ENCODE data around the gene NOP16. TPM values are rescaled to one million over a fixed set of nuclear protein-coding genes. Genes with fewer than 3 reads are reported as not detected.

The NOP16 gene
- total and polyA plus RNA-seq, 2 donors: 19.5 to 30.6 TPM

GRCh38 chr5:176371621-176372539 lies 16.5 kb downstream of the NOP16 start:
- Histone ChIP-seq H3K4me1 (ENCODE audit: control insufficient read depth in 2 of 2, insufficient read depth in 2 of 2, low read length in 2 of 2) (no peaks in the 10 kb centered on the region), H3K9me3 (ENCODE audit: control insufficient read depth in 2 of 2, insufficient read depth in 1 of 2, low read length in 1 of 2) (no peaks in the 10 kb centered on the region), H3K27me3 (ENCODE audit: control insufficient read depth in 2 of 2, insufficient read depth in 1 of 2, low read length in 1 of 2) (peaks cover 0 to 6% of the 10 kb centered on the region in 2 donors), H3K4me3 (ENCODE audit: low read length in 2 of 2) (no peak overlapping the region), H3K36me3 (ENCODE audit: control insufficient read depth in 2 of 2, insufficient read depth in 2 of 2, low read length in 1 of 2) (peaks cover 3 to 8% of the 10 kb centered on the region in 2 donors), H3K27ac (ENCODE audit: low read depth in 1 of 2, low read length in 1 of 2) (no peak overlapping the region)
- no peak for DNase-seq (ENCODE audit: low read depth in 6 of 9, low spot score in 9 of 9)
- 98% methylated on average over 13 of the region's 13 CpGs for WGBS

GRCh38 chr5:176369934-176370711 lies 18.3 kb downstream of the NOP16 start:
- Histone ChIP-seq H3K27ac (ENCODE audit: low read depth in 1 of 2, low read length in 1 of 2) (no peak overlapping the region), H3K27me3 (ENCODE audit: control insufficient read depth in 2 of 2, insufficient read depth in 1 of 2, low read length in 1 of 2) (peaks cover 0 to 19% of the 10 kb centered on the region in 2 donors), H3K4me1 (ENCODE audit: control insufficient read depth in 2 of 2, insufficient read depth in 2 of 2, low read length in 2 of 2) (peaks cover 2 to 3% of the 10 kb centered on the region in 2 donors), H3K36me3 (ENCODE audit: control insufficient read depth in 2 of 2, insufficient read depth in 2 of 2, low read length in 1 of 2) (peaks cover 3 to 8% of the 10 kb centered on the region in 2 donors), H3K9me3 (ENCODE audit: control insufficient read depth in 2 of 2, insufficient read depth in 1 of 2, low read length in 1 of 2) (no peaks in the 10 kb centered on the region), H3K4me3 (ENCODE audit: low read length in 2 of 2) (no peak overlapping the region)
- DNase-seq (ENCODE audit: low read depth in 6 of 9, low spot score in 9 of 9): no peak
- 96% methylated on average over 8 of the region's 8 CpGs for WGBS

- no peak overlapping the region for H3K4me3 ChIP-seq (ENCODE audit: low read length in 2 of 2)
- no peaks in the 10 kb centered on the region for H3K9me3 ChIP-seq (ENCODE audit: control insufficient read depth in 2 of 2, insufficient read depth in 1 of 2, low read length in 1 of 2)
- H3K4me1 ChIP-seq (ENCODE audit: control insufficient read depth in 2 of 2, insufficient read depth in 2 of 2, low read length in 2 of 2): peaks cover 5 to 7% of the 10 kb centered on the region in 2 donors
- no peak for DNase-seq (ENCODE audit: low read depth in 6 of 9, low spot score in 9 of 9)
- 97% methylated on average over 13 of the region's 13 CpGs for WGBS
- peaks cover 0 to 31% of the 10 kb centered on the region in 2 donors for H3K27me3 ChIP-seq (ENCODE audit: control insufficient read depth in 2 of 2, insufficient read depth in 1 of 2, low read length in 1 of 2)
- H3K36me3 ChIP-seq (ENCODE audit: control insufficient read depth in 2 of 2, insufficient read depth in 2 of 2, low read length in 1 of 2): peaks cover 3 to 8% of the 10 kb centered on the region in 2 donors
- H3K27ac ChIP-seq (ENCODE audit: low read depth in 1 of 2, low read length in 1 of 2): no peak overlapping the region
These were observed 19.7 kb downstream of the NOP16 start for GRCh38 chr5:176368726-176369125.

GRCh38 chr5:176366232-176366894 lies 22.0 kb downstream of the NOP16 start:
- H3K27ac ChIP-seq (ENCODE audit: low read depth in 1 of 2, low read length in 1 of 2): no peak overlapping the region
- peaks cover 0 to 8% of the 10 kb centered on the region in 2 donors for H3K36me3 ChIP-seq (ENCODE audit: control insufficient read depth in 2 of 2, insufficient read depth in 2 of 2, low read length in 1 of 2)
- H3K9me3 ChIP-seq (ENCODE audit: control insufficient read depth in 2 of 2, insufficient read depth in 1 of 2, low read length in 1 of 2): no peaks in the 10 kb centered on the region
- 86% methylated on average over 38 of the region's 38 CpGs for WGBS
- peaks cover 5 to 15% of the 10 kb centered on the region in 2 donors for H3K4me1 ChIP-seq (ENCODE audit: control insufficient read depth in 2 of 2, insufficient read depth in 2 of 2, low read length in 2 of 2)
- H3K27me3 ChIP-seq (ENCODE audit: control insufficient read depth in 2 of 2, insufficient read depth in 1 of 2, low read length in 1 of 2): peaks cover 0 to 35% of the 10 kb centered on the region in 2 donors
- DNase-seq (ENCODE audit: low read depth in 6 of 9, low spot score in 9 of 9): no peak
- peak overlapping the region; percentile 46 to 83 for H3K4me3 ChIP-seq (ENCODE audit: low read length in 2 of 2)

GRCh38 chr5:176365351-176366231 lies 22.8 kb downstream of the NOP16 start, which contains the start of gene ARL10:
ARL10 (plus strand) TSS chr5:176365487; CDS start chr5:176365564, 77 bp downstream.
- Histone ChIP-seq H3K27ac (ENCODE audit: low read depth in 1 of 2, low read length in 1 of 2) (no peak within 1 kb of the TSS), H3K9me3 (ENCODE audit: control insufficient read depth in 2 of 2, insufficient read depth in 1 of 2, low read length in 1 of 2) (no peaks in the 10 kb centered on the region), H3K27me3 (ENCODE audit: control insufficient read depth in 2 of 2, insufficient read depth in 1 of 2, low read length in 1 of 2) (peaks cover 0 to 35% of the 10 kb centered on the region in 2 donors), H3K36me3 (ENCODE audit: control insufficient read depth in 2 of 2, insufficient read depth in 2 of 2, low read length in 1 of 2) (peaks cover 0 to 8% of the 10 kb centered on the region in 2 donors), H3K4me1 (ENCODE audit: control insufficient read depth in 2 of 2, insufficient read depth in 2 of 2, low read length in 2 of 2) (peaks cover 5 to 18% of the 10 kb centered on the region in 2 donors), H3K4me3 (ENCODE audit: low read length in 2 of 2) (peak within 1 kb of the TSS; percentile 46 to 83)
- DNase-seq (ENCODE audit: low read depth in 6 of 9, low spot score in 9 of 9): peak in 3 of 9 donors; percentile 37 to 48 (median 40)
- WGBS: 2% methylated on average over 108 of the region's 108 CpGs

- Histone ChIP-seq H3K27me3 (ENCODE audit: control insufficient read depth in 2 of 2, insufficient read depth in 1 of 2, low read length in 1 of 2) (peaks cover 0 to 35% of the 10 kb centered on the region in 2 donors), H3K4me3 (ENCODE audit: low read length in 2 of 2) (peak overlapping the region; percentile 46 to 83), H3K36me3 (ENCODE audit: control insufficient read depth in 2 of 2, insufficient read depth in 2 of 2, low read length in 1 of 2) (peaks cover 0 to 6% of the 10 kb centered on the region in 2 donors), H3K27ac (ENCODE audit: low read depth in 1 of 2, low read length in 1 of 2) (no peak overlapping the region), H3K9me3 (ENCODE audit: control insufficient read depth in 2 of 2, insufficient read depth in 1 of 2, low read length in 1 of 2) (no peaks in the 10 kb centered on the region), H3K4me1 (ENCODE audit: control insufficient read depth in 2 of 2, insufficient read depth in 2 of 2, low read length in 2 of 2) (peaks cover 5 to 23% of the 10 kb centered on the region in 2 donors)
- DNase-seq (ENCODE audit: low read depth in 6 of 9, low spot score in 9 of 9): no peak
- WGBS: 35% methylated on average over 28 of the region's 28 CpGs
These were observed 23.5 kb downstream of the NOP16 start for GRCh38 chr5:176364765-176365350.

- Histone ChIP-seq H3K4me3 (ENCODE audit: low read length in 2 of 2) (peak overlapping the region; percentile 88 to 98), H3K27ac (ENCODE audit: low read depth in 1 of 2, low read length in 1 of 2) (peak overlapping the region; percentile 52 to 89), H3K36me3 (ENCODE audit: control insufficient read depth in 2 of 2, insufficient read depth in 2 of 2, low read length in 1 of 2) (peaks cover 7 to 17% of the 10 kb centered on the region in 2 donors), H3K9me3 (ENCODE audit: control insufficient read depth in 2 of 2, insufficient read depth in 1 of 2, low read length in 1 of 2) (no peaks in the 10 kb centered on the region), H3K4me1 (ENCODE audit: control insufficient read depth in 2 of 2, insufficient read depth in 2 of 2, low read length in 2 of 2) (peaks cover 7 to 23% of the 10 kb centered on the region in 2 donors), H3K27me3 (ENCODE audit: control insufficient read depth in 2 of 2, insufficient read depth in 1 of 2, low read length in 1 of 2) (peaks cover 0 to 31% of the 10 kb centered on the region in 2 donors)
- WGBS: 51% methylated on average over 8 of the region's 8 CpGs
- no peak for DNase-seq (ENCODE audit: low read depth in 6 of 9, low spot score in 9 of 9)
These were observed 26.2 kb downstream of the NOP16 start for GRCh38 chr5:176362233-176362490.

Data from thymus (tissue), 11 donors.